ENCODE data around the gene XYLT2. TPM values are rescaled to one million over a fixed set of nuclear protein-coding genes. Genes with fewer than 3 reads are reported as not detected.
A peak's percentile ranks its signal among the peaks of the same experiment; 100 is the strongest.

Gene XYLT2
- total RNA-seq, 1 experiment from 2014 or later: 75.8 TPM

DNA sequence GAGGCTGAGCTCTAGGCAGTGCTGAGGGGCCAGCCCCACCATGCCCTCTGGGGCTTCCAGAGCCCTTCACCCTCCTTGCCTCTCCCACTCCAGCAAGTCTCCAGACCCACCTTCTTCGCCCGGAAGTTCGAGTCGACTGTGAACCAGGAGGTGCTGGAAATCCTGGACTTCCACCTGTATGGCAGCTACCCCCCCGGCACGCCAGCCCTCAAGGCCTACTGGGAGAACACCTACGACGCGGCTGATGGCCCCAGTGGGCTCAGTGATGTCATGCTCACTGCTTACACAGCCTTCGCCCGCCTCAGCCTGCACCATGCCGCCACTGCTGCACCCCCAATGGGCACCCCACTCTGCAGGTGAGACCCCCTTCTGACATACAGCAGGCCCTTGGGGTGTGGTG is 10.5 kb downstream of the XYLT2 start:
- ChIA-PET POLR2A (no interaction called here), CTCF (no interaction called here)
- Mint-ChIP-seq H3K4me1 (ENCODE audit: low read depth, unreplicated experiment) (no peaks in the 10 kb centered on the region), H3K4me3 (ENCODE audit: unreplicated experiment) (no peak overlapping the region), H3K27ac (ENCODE audit: unreplicated experiment) (no peak overlapping the region), H3K36me3 (ENCODE audit: insufficient read depth, unreplicated experiment) (peaks cover 63% of the 10 kb centered on the region), H3K27me3 (ENCODE audit: insufficient read depth, unreplicated experiment) (no peaks in the 10 kb centered on the region), H3K9me3 (ENCODE audit: unreplicated experiment) (no peaks in the 10 kb centered on the region)
- intact Hi-C loops (cut with micrococcal nuclease; ENCODE audit: unreplicated experiment): no loop called here
- BruUV-seq (replicated peaks): no TSS peak
- no peak for DNase-seq
- H3K9me3 ChIP-seq: no peaks in the 10 kb centered on the region
- TF ChIP-seq, protein P1, sequence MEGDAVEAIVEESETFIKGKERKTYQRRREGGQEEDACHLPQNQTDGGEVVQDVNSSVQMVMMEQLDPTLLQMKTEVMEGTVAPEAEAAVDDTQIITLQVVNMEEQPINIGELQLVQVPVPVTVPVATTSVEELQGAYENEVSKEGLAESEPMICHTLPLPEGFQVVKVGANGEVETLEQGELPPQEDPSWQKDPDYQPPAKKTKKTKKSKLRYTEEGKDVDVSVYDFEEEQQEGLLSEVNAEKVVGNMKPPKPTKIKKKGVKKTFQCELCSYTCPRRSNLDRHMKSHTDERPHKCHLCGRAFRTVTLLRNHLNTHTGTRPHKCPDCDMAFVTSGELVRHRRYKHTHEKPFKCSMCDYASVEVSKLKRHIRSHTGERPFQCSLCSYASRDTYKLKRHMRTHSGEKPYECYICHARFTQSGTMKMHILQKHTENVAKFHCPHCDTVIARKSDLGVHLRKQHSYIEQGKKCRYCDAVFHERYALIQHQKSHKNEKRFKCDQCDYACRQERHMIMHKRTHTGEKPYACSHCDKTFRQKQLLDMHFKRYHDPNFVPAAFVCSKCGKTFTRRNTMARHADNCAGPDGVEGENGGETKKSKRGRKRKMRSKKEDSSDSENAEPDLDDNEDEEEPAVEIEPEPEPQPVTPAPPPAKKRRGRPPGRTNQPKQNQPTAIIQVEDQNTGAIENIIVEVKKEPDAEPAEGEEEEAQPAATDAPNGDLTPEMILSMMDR (IDR thresholded peaks at IDR 0.05; ENCODE audit: insufficient read depth in 1 of 2, low read depth in 1 of 2, low read length in 1 of 2, severe bottlenecking in 1 of 2, unreplicated experiment in 1 of 2): no peak
- no peak overlapping the region for H3K4me3 ChIP-seq (ENCODE audit: low read depth, low read length)
- peaks cover 16% of the 10 kb centered on the region for H3K36me3 ChIP-seq (ENCODE audit: control insufficient read depth, insufficient read depth, low read length)
- H3K27me3 ChIP-seq (replicated peaks; ENCODE audit: control insufficient read depth, insufficient read depth, low read length): no peaks in the 10 kb centered on the region
- H3K4me1 ChIP-seq: no peaks in the 10 kb centered on the region

DNA sequence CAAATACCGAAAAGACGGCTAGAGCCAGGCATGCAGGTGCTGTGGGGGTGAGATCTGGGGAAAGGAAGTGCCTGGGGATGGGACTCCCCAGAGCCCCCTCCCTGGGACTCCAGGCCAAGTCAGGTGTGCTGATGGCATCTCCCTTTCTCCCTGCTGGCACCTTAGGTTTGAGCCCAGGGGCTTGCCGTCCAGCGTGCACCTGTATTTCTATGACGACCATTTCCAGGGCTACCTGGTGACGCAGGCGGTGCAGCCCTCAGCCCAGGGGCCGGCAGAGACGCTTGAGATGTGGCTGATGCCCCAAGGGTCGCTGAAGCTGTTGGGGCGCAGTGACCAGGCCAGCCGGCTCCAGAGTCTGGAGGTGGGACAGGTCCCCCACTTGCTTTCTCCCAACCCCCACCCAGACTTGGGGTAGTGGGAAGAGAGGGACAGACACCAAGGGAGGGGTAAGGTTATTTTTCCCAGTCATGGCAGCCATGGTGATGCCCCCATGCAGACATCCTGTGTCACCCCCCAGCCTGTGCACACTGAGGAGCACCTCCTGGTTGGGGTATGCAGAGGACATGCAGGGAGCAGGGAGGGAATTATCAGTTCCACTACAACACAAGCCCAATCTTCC is 11.1 kb downstream of the XYLT2 start:
- no peaks in the 10 kb centered on the region for H3K9me3 ChIP-seq
- BruUV-seq (replicated peaks): no TSS peak
- H3K27me3 ChIP-seq (replicated peaks; ENCODE audit: control insufficient read depth, insufficient read depth, low read length): no peaks in the 10 kb centered on the region
- no peak overlapping the region for H3K4me3 Mint-ChIP-seq (ENCODE audit: unreplicated experiment)
- H3K27ac Mint-ChIP-seq (ENCODE audit: unreplicated experiment): no peak overlapping the region
- H3K4me1 ChIP-seq: no peaks in the 10 kb centered on the region
- POLR2A ChIA-PET: interaction anchor here (0.6 kb wide), 1 partner anchor 10 kb away, joined by 4 read pairs; no protein-coding TSS in a partner anchor
- CTCF ChIA-PET: interaction anchor here (3.1 kb wide), 1 partner anchor 40 kb away, joined by 13 read pairs; the partner anchor contains the start of gene LRRC59
- no peaks in the 10 kb centered on the region for H3K9me3 Mint-ChIP-seq (ENCODE audit: unreplicated experiment)
- H3K4me1 Mint-ChIP-seq (ENCODE audit: low read depth, unreplicated experiment): peaks cover 3% of the 10 kb centered on the region
- no peak overlapping the region for H3K4me3 ChIP-seq (ENCODE audit: low read depth, low read length)
- no peaks in the 10 kb centered on the region for H3K27me3 Mint-ChIP-seq (ENCODE audit: insufficient read depth, unreplicated experiment)
- peaks cover 16% of the 10 kb centered on the region for H3K36me3 ChIP-seq (ENCODE audit: control insufficient read depth, insufficient read depth, low read length)
- intact Hi-C loops (cut with micrococcal nuclease; ENCODE audit: unreplicated experiment): no loop called here
- peak in 1 of 2 experiments; percentile 38 for DNase-seq
- H3K36me3 Mint-ChIP-seq (ENCODE audit: insufficient read depth, unreplicated experiment): peaks cover 69% of the 10 kb centered on the region
- TF ChIP-seq, protein P1 (IDR thresholded peaks at IDR 0.05; ENCODE audit: insufficient read depth in 1 of 2, low read depth in 1 of 2, low read length in 1 of 2, severe bottlenecking in 1 of 2, unreplicated experiment in 1 of 2): no peak

DNA sequence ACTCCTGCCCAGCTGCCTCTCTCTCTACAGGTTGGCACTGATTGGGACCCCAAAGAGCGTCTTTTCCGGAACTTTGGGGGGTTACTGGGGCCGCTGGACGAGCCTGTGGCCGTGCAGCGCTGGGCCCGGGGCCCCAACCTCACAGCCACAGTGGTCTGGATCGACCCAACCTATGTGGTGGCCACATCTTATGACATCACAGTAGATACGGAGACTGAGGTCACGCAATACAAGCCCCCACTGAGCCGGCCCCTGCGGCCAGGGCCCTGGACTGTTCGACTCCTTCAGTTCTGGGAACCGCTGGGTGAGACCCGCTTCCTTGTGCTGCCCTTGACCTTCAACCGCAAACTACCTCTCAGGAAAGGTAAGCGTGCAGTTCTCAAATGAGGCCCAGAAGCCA is 12.3 kb downstream of the XYLT2 start:
- Mint-ChIP-seq H3K27me3 (ENCODE audit: insufficient read depth, unreplicated experiment) (no peaks in the 10 kb centered on the region), H3K4me1 (ENCODE audit: low read depth, unreplicated experiment) (peaks cover 6% of the 10 kb centered on the region), H3K36me3 (ENCODE audit: insufficient read depth, unreplicated experiment) (peaks cover 72% of the 10 kb centered on the region), H3K27ac (ENCODE audit: unreplicated experiment) (no peak overlapping the region), H3K4me3 (ENCODE audit: unreplicated experiment) (no peak overlapping the region), H3K9me3 (ENCODE audit: unreplicated experiment) (no peaks in the 10 kb centered on the region)
- Histone ChIP-seq H3K27me3 (replicated peaks; ENCODE audit: control insufficient read depth, insufficient read depth, low read length) (no peaks in the 10 kb centered on the region), H3K4me3 (ENCODE audit: low read depth, low read length) (no peak overlapping the region), H3K36me3 (ENCODE audit: control insufficient read depth, insufficient read depth, low read length) (peaks cover 16% of the 10 kb centered on the region), H3K4me1 (no peaks in the 10 kb centered on the region), H3K9me3 (no peaks in the 10 kb centered on the region)
- CTCF ChIA-PET: interaction anchor here (0.7 to 3.1 kb wide), 2 partner anchors 12 to 39 kb away, joined by 3 to 13 read pairs; partner anchors contain the start of genes LRRC59 and XYLT2
- DNase-seq: peak in 1 of 2 experiments; percentile 38
- no TSS peak for BruUV-seq (replicated peaks)
- intact Hi-C loops (cut with micrococcal nuclease; ENCODE audit: unreplicated experiment): no loop called here
- TF ChIP-seq, protein P1 (IDR thresholded peaks at IDR 0.05; ENCODE audit: insufficient read depth in 1 of 2, low read depth in 1 of 2, low read length in 1 of 2, severe bottlenecking in 1 of 2, unreplicated experiment in 1 of 2): no peak
- POLR2A ChIA-PET: no interaction called here

All from Caco-2 (cell line).